ENCODE results near the gene SIGLEC10.
"Not testable (repeated sequence)": the region's sequence is repeated elsewhere in the genome, so short reads cannot be mapped to it uniquely, and the experiment has no call there.

The SIGLEC10 gene

DNA sequence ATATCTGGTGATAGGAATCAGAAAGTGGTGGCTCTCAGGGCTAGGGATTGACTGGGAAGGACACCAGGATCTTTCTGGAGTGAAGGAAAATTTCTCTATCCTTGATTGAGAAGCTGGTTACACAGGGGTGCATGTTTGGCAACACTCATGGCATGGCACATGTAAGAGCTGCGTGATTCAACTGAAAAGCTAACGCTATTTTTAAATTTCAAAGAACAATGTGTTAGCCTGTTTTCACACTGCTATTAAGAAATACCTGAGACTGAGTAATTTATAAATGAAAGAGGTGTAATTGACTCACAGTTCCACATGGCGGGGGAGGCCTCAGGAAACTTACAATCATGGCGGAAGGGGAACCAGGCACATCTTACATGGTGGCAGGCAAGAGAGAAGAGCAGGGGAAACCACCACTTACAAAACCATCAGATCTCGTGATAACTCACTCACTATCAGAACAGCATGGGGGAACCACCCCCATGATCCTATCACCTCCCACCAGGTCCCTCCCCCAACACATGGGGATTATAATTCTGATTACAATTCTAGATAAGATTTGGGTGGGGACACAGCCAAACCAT lies 33.4 kb upstream of the SIGLEC10 start:
- CTCF ChIA-PET, result no interaction called here
- TF ChIP-seq, protein P1, sequence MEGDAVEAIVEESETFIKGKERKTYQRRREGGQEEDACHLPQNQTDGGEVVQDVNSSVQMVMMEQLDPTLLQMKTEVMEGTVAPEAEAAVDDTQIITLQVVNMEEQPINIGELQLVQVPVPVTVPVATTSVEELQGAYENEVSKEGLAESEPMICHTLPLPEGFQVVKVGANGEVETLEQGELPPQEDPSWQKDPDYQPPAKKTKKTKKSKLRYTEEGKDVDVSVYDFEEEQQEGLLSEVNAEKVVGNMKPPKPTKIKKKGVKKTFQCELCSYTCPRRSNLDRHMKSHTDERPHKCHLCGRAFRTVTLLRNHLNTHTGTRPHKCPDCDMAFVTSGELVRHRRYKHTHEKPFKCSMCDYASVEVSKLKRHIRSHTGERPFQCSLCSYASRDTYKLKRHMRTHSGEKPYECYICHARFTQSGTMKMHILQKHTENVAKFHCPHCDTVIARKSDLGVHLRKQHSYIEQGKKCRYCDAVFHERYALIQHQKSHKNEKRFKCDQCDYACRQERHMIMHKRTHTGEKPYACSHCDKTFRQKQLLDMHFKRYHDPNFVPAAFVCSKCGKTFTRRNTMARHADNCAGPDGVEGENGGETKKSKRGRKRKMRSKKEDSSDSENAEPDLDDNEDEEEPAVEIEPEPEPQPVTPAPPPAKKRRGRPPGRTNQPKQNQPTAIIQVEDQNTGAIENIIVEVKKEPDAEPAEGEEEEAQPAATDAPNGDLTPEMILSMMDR (conservative IDR thresholded peaks at IDR 0.05; ENCODE audit: low read depth), result no peak
- POLR2A ChIA-PET (ENCODE audit: low non-redundant PET), result no interaction called here
- no peak for DNase-seq (ENCODE audit: low spot score)
- H3K27ac ChIP-seq, result no peak overlapping the region

DNA sequence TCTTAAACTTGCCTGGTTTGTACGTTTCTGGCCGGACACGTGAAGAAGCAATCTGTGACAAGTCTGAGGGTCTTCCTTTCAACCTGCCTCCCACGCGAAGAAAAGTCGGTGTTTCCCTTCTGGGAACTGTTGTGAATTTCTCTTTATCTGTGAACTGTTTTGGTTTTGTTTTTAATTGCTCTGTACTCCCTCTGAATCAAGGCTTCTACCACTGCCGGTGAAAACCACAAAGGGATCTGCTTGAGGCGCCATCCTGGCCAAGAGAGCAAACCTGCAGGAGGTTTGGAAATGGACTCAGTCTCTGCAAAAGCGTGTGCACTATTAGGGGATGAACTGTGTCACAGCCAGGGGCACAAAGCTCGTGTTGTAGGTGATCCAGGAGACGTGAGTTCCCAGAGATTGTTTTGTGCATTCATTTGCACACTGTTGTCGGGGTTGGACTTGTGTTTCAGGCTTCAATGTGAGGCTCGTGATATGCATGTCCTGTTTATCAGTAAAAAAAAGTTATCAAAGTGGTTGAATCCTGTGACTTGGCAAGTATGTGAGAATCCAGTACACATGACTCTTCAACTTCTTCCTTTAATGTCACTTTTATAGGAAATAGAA lies 31.1 kb upstream of the SIGLEC10 start:
- POLR2A ChIA-PET (ENCODE audit: low non-redundant PET), result no interaction called here
- TF ChIP-seq, protein P1 (conservative IDR thresholded peaks at IDR 0.05; ENCODE audit: low read depth), result no peak

DNA sequence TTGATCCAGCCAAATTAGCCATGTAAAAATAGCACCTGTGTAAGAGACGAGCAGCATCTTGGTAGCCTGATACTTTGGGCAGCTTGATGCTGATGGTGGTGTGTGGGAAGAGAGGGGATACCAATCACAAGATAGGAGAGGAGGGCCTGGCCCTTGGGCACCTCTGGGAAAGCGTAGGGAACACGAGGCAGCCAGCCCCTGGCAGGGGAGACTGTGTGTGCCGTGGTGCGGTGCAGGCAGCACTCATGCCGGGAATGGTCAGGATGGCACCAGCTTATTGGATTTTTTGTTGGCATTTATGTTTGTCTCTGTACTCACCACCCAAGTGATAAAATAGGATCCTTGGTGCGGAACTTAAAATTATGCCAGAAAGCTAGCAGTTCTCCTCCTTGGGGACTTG lies 30.6 kb upstream of the SIGLEC10 start:
- TF ChIP-seq, protein P1 (conservative IDR thresholded peaks at IDR 0.05; ENCODE audit: low read depth), result no peak
- ChIA-PET POLR2A (ENCODE audit: low non-redundant PET) (no interaction called here), CTCF (no interaction called here)
- no peak overlapping the region for H3K27ac ChIP-seq
- DNase-seq (ENCODE audit: low spot score), result no peak

More for the DNA sequence above, 31.1 kb upstream of the SIGLEC10 start:
- CTCF ChIA-PET, result no interaction called here
- H3K27ac ChIP-seq, result no peak overlapping the region
- DNase-seq (ENCODE audit: low spot score), result no peak

DNA sequence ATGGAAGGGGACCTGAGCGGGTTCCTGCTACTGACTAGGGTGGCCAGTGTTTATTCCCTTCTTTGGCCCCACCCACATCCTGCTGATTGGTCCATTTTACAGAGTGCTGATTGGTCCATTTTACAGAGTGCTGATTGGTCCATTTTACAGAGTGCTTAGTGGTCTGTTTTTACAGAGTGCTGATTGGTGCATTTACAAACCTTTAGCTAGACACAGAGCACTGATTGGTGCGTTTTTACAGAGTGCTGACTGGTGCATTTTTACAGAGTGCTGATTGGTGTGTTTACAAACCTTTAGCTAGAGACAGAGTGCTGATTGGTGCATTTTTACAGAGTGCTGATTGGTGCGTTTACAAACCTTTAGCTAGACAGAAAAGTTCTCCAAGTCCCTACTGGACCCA lies 30.1 kb upstream of the SIGLEC10 start:
- H3K27ac ChIP-seq; POLR2A ChIA-PET (ENCODE audit: low non-redundant PET); DNase-seq (ENCODE audit: low spot score); CTCF ChIA-PET: not testable (repeated sequence)

DNA sequence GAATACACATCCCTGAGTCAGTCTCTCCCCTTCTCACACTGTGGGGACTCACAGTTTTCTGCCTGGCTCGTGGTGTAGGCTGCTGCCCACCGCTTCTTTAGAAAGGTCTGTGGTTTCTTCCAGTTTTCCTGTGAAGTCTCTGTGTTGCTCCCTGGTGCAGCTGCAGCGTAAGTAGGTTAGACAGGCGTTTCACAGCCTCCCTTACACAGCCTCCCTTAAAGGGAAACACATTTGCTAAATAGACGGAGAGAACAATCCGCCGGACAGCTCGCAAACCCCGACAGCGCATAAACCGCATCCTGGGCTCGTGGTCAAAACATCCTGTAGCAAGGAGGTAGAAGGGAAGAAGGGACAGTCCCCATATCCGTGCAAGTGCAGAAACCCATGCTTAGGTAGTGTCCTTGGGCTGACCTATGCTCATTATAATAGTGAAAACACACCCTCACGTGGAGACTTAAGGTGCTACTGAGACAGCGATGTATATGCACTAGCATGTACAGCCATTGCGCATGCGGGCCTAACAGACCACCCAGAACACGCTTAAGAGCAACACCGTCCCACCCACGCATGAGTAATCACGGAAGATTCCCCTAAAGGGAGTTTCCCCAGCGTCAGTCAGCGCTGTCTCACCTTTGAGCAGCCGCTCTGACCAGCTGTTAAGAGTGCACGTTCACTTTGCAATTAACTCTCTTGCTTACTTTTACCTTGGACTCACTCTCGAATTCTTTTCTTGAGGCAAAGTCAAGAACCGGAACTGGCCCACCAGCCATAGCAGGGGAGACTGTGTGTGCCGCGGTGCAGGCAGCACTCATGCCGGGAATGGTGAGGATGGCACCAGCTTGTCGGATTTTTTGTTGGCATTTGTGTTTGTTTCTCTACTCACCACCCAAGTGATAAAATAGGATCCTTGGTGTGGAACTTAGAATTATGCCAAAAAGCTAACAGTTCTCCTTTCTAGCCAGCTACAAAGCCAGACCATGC lies 24.3 kb upstream of the SIGLEC10 start:
- CTCF ChIA-PET, result interaction anchor here (1.1 kb wide), 2 partner anchors 20 to 220 kb away, joined by 3 to 6 read pairs; no protein-coding TSS in a partner anchor
- H3K27ac ChIP-seq, result no peak overlapping the region
- POLR2A ChIA-PET (ENCODE audit: low non-redundant PET), result no interaction called here
- DNase-seq (ENCODE audit: low spot score), result peak; percentile 24
- TF ChIP-seq, protein P1 (conservative IDR thresholded peaks at IDR 0.05; ENCODE audit: low read depth), result no peak

DNA sequence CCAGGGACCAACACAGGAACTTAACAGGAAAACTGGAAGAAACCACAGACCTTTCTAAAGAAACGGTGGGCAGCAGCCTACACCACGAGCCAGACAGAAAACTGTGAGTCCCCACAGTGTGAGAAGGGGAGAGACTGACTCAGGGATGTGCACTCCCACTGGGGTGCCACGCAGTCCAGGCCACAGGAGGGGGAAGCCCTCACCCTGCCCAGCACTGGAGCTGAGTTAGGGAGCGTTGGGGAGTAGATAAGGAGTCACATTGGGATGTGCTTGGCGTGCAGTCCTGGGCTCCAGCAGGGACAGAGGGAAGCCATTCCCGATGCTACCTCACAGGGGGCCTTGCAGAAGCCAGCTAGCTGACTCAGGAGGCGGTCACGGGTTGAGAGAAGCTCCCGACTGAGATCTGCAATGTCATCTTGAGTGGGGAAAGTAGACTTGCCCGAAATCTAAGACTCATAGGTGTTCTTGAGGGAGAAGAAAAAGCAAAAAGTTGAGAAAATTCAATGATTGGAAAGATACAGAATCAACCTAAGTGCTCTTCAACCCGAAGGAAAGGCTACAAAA lies 23.5 kb upstream of the SIGLEC10 start:
- ChIA-PET CTCF (interaction anchor here (1.1 kb wide), 2 partner anchors 20 to 220 kb away, joined by 3 to 6 read pairs; no protein-coding TSS in a partner anchor), POLR2A (ENCODE audit: low non-redundant PET) (no interaction called here)
- H3K27ac ChIP-seq, result no peak overlapping the region
- TF ChIP-seq, protein P1 (conservative IDR thresholded peaks at IDR 0.05; ENCODE audit: low read depth), result no peak
- no peak for DNase-seq (ENCODE audit: low spot score)
